HG03520 (cell line): ENCODE measurements around the gene PIMREG.
"Not testable (repeated sequence)": the region's sequence is repeated elsewhere in the genome, so short reads cannot be mapped to it uniquely, and the experiment has no call there.

ENCODE experiments used
- ATAC-seq: cut with Tn5 transposase; IDR thresholded peaks from one replicate; pipeline ENCODE4 v1.9.1; 2021; ENCODE audit warnings: mild to moderate bottlenecking, moderate library complexity; ENCODE audit not compliant: unreplicated experiment

PIMREG gene

GRCh38 chr17:6476076-6476809, 32.0 kb downstream of the PIMREG start:
- no peak for ATAC-seq

DNA sequence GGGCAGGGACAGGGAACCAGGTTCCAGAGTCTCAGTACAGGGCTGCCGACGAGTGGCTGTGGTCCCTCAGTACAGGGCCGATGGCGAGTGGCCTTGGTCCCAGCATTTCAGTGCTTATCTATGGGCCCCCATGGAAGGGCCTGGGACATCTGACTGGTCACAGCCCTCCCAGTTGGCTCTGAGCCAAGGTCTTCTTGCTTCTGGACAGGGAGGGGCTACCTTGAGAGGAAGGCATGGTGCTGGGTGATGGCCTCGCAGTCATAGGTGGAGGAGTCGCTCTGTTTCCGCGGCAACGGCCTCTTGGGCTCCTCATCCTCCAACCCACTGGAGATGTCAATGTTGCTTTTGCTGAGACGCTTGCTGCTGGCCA, 32.5 kb downstream of the PIMREG start:
- no peak for ATAC-seq

- no peak for ATAC-seq
Observed at GRCh38 chr17:6477831-6478383, 33.7 kb downstream of the PIMREG start.

DNA sequence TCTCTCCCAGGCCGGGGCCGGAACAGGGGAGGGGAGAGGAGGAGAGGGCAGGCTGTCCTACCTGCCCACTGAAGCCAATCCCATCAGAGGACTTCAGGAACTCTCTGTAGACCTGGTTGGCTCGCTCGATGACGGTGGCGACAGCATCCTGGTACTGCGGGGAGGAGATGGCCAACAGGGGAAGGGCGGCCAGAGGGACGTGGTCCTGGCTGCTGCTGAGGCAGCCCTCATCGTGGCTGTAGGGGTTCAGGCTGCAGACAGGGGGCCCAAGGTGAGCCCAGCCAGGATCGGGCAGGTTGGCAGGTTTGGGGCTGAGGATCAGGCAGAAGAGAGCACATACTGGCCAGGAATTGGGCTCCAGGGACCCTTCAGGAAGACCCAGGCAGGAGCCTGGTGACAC, 34.2 kb downstream of the PIMREG start:
- ATAC-seq: no peak

GRCh38 chr17:6479622-6480302, 35.5 kb downstream of the PIMREG start:
- ATAC-seq: no peak

DNA sequence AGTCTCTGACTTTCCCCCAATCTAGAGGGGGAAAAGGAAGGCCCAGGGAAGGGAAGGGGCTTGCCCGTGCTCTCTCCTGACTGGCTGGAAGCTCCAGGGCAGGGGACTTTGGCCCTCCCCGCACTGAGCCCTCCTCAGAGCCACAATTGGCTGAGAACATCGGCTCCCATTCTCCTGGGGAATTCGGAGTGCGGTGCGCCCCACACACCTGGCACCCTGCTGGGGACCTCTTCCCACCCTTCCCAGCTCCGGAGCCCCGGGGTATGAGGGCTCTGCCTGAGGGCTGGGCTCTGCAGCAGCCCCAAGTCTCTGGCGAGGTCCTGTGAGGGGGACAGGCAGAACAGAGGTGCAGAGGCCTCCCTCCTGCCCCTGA, 36.0 kb downstream of the PIMREG start:
- no peak for ATAC-seq

DNA sequence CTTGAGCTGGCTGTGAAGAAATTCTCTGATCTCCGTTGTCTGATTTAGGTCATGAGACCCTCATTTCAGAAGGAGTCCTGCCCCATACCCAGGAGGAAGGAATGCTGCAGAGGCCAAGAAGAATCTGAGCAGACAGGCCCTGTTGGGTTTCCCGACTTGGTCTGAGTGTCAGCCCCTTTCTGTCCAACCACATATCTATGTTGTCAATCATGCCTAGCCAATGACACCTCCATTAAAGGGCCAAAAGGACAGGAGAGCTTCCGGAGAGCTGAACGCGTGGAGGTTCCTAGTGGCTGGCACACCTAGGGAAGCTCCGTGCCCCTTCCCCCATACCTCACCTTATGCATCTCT, 37.8 kb downstream of the PIMREG start:
- ATAC-seq: no peak

GRCh38 chr17:6482796-6483195, 38.5 kb downstream of the PIMREG start:
- not testable (repeated sequence) for ATAC-seq

- ATAC-seq: no peak
Observed at GRCh38 chr17:6483507-6483906, 39.3 kb downstream of the PIMREG start.

DNA sequence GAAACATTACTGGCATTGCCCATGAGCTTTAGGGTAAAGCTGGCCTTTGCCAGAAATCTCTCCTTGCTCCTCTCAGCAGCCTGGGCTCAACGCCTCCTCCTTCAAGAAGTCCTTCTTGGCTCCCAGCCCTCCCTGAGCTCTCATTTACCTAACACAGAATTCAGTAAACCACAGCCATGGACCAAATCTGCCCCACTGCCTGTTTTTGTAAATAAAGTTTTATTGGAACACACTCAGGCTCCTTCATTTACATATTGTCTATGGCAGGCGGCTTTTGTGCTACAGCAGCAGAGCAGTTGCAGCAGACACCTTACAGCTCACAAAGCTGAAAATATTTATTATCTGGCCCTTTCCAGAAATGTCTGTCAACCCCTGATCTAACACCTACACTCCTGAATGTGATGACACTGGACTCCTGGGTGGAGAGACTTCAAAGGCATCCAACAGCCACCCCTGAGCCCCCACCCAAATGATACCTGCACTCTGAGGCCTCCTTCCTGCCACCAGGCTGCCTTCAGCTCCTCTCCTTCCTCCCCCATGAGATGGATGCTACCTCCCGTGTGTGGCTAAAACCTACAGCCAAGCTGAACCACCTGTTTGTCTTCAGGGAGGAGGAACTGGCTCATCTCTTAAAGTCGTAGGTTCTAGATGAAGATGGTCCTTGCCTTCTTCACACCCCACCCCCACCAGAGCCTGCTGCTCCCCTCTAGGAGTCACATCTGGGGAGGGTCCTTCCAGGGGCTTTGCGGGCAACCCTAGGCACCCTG, 41.6 kb downstream of the PIMREG start:
- no peak for ATAC-seq

- no peak for ATAC-seq
Observed at GRCh38 chr17:6487251-6488007, 43.2 kb downstream of the PIMREG start.

DNA sequence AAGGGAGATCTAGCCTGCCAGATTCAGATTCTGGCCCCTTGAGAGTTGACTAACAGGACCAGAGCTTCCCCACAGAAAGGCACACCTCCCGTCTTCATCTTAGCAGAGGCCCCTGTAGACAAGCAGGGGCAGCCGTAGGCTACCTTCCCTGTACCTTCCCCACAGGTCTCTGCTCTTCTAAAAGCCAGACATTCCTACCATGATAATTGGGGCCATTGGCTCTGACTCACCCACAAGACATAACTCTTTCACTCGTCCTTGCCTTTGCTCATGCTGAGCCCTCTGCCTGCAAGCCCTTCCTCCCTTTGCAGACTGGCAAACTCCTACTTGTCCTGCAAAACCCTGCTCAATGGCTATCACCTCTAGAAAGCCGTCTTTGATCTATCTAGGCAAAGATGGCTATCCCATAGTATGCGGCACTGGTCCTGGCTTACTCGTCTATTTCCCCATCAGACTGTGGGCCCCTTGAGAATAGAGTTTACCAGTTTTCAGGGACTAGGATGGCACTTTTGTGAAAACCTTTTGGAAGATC, 43.8 kb downstream of the PIMREG start:
- no peak for ATAC-seq

GRCh38 chr17:6489016-6489550, 44.8 kb downstream of the PIMREG start:
- no peak for ATAC-seq

DNA sequence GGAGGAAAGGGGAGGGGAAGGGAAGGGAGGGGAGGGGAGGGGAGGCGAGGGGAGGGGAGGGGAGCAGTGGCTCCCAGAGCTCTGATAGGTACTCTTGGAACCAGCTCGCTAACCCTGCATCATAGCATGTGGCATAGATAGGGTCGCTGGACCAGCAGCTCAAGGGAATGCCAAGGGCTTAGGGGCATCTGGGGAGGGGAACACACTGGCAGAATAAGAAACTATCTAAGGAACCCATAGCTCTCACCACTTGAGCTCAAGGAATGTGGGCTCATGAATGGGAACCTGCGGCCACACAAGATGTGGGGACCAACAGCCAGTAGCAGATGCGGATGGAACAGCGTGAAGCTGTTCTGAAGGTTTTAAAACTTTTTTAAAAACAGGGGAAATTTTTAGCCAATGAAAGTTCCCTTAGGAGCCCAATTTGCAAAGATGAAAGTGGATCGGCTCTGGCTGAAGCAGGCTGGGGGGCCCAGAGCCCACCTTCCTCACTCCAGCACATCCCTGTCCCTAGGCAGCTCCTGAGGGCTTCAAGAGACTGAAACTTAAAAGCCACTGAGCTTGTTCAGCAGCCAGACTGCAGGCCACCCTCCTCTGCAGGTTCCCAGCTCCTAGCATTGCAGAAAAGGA, 46.9 kb downstream of the PIMREG start:
- ATAC-seq: no peak

DNA sequence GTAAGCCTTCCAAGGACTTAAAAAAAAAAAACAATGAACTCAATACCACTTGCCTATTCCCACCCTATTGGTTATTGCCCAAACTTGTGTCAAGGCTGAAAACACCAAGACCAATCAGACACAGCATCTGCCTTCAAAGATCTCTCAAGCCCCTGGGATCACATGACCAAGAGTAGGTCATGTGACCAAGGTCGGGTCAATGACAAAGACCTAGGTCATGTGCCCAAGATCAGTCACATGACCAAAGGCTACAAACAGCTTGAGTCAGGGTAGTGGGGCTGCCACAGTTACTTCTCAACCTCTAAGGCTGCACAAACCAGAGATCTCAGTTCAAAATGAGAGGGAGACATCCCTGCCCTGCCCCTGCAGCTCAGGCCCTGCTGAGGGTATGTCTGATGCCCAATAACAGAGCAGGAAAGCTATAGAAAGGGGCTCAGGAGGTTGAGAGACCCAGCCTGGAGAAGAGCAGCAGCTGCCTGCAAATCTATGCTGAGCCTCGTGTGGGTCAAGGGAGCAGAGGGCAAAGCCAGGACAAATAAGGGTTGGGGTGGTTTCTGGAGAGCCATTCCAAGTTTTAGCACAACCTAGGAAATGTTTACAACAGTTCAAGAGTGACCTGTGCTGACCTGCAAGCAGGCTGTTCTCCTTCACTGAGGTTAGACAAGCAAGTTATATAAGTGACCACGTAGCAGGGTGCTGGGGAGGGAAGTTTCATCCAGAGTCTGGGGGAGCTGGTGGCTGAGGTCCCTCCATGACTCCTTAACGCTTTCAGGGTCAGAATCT, 48.8 kb downstream of the PIMREG start:
- ATAC-seq: no peak

DNA sequence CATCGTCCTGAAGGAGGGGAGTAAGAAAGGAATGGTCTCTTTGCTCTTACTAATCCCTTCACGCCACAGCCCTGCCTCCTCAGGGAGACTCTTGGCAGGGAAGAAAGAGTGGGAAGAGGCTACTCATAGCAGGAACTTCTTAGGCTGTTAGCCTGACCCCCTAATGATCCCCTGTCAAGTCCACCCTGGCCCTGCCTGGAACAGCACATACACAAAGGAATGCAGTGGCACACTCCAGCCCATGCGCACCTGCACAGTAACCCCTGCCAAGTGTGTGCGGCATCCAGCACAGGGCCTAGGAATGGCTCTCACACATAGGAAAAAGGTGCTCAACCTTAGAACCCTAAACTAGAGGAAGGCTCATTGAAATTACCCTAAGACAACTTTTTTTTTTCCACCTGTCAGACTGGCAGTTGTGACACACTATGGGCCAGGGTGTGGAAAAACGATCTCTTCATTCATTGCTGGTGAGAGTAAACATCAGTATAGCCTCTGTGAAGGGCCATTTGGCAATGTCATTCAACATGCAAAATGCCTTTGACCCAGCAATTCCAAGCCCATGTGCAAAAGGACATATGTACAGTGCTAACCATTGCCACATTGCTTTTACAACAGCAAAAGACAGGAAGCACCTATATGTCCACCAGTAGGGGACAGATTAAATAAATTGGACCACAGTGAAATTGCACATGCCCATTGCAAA, 50.1 kb downstream of the PIMREG start:
- ATAC-seq: no peak

DNA sequence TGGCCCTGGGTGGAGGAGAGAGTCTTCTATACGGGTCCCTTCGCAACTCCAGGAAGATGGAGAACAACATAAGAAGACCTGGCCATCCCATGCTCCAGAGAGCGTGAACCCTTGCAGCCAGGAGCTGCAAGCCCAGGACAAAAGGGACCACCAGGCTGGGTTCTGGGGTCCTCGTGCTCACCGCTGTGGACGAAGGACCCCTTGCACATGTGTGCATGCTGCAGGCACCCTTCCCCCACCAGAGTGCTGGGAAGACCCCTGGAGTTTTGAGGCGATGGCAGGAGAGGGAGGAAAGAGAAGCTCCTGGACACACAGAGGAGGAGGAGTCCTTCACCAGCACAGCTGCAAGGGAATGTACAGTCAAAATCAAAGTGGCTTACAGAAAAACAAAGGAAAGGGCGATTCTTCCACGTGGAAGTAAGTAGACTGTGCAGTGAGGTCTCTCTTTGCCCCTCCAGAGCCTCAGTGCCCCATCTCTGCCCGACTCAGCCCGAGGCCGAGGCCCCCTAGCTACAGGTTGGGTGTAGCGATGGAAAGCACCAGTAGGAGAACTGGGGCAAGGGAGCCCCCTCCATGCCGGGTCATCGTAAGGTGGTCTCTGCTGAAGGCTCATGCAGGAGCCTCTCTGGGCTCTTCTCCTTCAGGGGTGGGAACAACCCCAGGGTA, 51.3 kb downstream of the PIMREG start:
- ATAC-seq: no peak

DNA sequence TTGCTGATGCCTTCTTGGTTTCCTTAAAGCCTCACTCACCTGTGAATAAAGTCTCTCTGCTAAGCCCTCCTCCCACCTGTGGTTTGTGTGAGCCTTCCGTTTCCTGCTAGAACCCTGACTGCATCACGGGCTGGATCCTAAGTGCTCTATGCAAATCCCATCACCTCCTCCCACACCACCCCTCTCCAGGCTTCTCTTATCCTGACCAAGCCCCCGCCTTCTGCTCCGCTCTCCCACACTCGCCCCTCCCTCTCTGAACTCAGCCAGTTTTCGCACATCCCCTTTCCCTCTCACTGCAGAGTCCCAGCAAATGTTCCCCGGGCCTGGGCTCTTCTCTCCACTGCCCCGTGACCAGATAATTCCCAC, 51.8 kb downstream of the PIMREG start:
- no peak for ATAC-seq
